Psoas muscle (tissue), 8 donors: ENCODE results near the gene FCGR1A. TPM values are rescaled to one million over a fixed set of nuclear protein-coding genes. Genes with fewer than 3 reads are reported as not detected.
"Not testable (repeated sequence)": the region's sequence is repeated elsewhere in the genome, so short reads cannot be mapped to it uniquely, and the experiment has no call there.

Experiments used
- ATAC-seq, 4 donors: fragments of 200-7000 bp; cut with Tn5 transposase; one replicate each; pipeline ENCODE4 v1.9.1; 2020; ENCODE audit warnings: moderate library complexity in 3 of 4, mild to moderate bottlenecking in 2 of 4
- DNase-seq, 2 donors: peaks; one replicate each; pipeline ENCODE4 v3.0.0-alpha.2; 2020
- H3K27ac ChIP-seq: fragments of 200-600 bp; one replicate; pipeline ENCODE4 v1.8.0; 2022
- H3K27me3 ChIP-seq, 3 donors: fragments of 200-600 bp in 1 of 3; one replicate each; pipeline versions ENCODE4 v1.6.1 to v1.8.0; 2013 to 2022; ENCODE audit warnings: low read length in 2 of 3, mild to moderate bottlenecking in 2 of 3, moderate library complexity in 1 of 3; ENCODE audit not compliant: insufficient read depth in 3 of 3
- H3K36me3 ChIP-seq, 2 donors: fragments of 200-600 bp in 1 of 2; one replicate each; pipeline versions ENCODE4 v1.6.1 to v1.8.0; 2013 to 2022; ENCODE audit warnings: low read depth in 1 of 2, mild to moderate bottlenecking in 1 of 2, moderate library complexity in 1 of 2; ENCODE audit not compliant: insufficient read depth in 1 of 2
- H3K4me1 ChIP-seq: fragments of 200-600 bp; one replicate; pipeline ENCODE4 v1.8.0; 2022
- H3K4me3 ChIP-seq: fragments of 200-600 bp; one replicate; pipeline ENCODE4 v1.8.0; 2022; ENCODE audit warnings: mild to moderate bottlenecking
- H3K9me3 ChIP-seq: fragments of 200-600 bp; one replicate; pipeline ENCODE4 v1.8.0; 2022
- WGBS, 3 donors: extraction: QIAGEN DNeasy Blood & Tissue Kit; methylation state at CpG; one replicate each; pipeline versions ENCODE4 v1.1.6 to v1.1.7; 2013; 5-methylcytosine and 5-hydroxymethylcytosine counted together
- intact Hi-C, 2 donors: fragments of 100-400 bp; cut with DNase I; formaldehyde crosslinking; loops; one replicate each; pipeline versions ENCODE4 v1.11.0 to v1.14.2; 2022
- polyA plus RNA-seq, 3 donors: library from polyadenylated mRNA; stranded (reverse); fragments of 200-250 nt; gene quantifications; one replicate each; pipeline ENCODE4 v1.2.3, GENCODE V29; 2013
- total RNA-seq, 4 donors: library from RNA; stranded (reverse); fragmentation: NEBNext Ultra II Directional in 2 of 4; extraction: Animal tissue kit (Norgen Biotek cat#: 25700) in 2 of 4; gene quantifications; one replicate each; pipeline versions ENCODE4 v1.2.1 to v1.2.4, GENCODE V29; 2021 to 2023
- TF ChIP-seq, protein P1 (sequence below): fragments of 200-600 bp; IDR thresholded peaks from one replicate; pipeline ENCODE4 v1.8.0; 2022; ENCODE audit warnings: antibody characterized with exemption
- donor health status: healthy with polysubstance abuse.
- donor health status: DM: no; HTN: no; CAD: no; lungs with moderate emphysema.
- donor health status: Bipolar disorder and iron deficiency.
- donor health status: healthy.
- donor health status: DM: yes; HTN: yes; CAD: no.
- donor health status: DM: no; HTN: no; CAD: no.
- donor health status: DM: no; HTN: no; CAD: no.
- donor health status: DM: yes; HTN: yes; CAD: no.

Gene FCGR1A
- total and polyA plus RNA-seq, 7 donors, result 0.25 to 7.4 (median 1.3) TPM

DNA sequence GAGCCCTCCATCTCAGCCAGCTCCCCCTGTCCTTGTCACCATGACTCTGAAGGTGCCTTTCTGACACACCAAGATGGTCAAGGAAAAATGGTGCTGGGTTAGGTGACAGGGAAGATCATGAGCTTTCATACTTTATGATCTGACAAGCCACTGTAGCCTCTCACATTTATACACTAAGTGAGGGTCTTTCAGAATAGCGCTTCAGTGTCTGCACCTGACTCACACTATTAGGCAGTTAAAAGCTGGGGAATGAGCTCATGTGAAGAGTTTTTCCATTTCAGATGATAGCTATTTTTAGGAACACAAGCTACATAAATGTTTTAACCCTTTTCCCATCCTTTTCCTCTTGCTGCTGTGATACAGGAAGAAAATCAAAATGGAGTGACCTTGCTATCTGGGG is 4.2 kb upstream of the FCGR1A start:
- H3K36me3 ChIP-seq, ATAC-seq, intact Hi-C loops, H3K27me3 ChIP-seq, DNase-seq, H3K4me3 ChIP-seq, H3K27ac ChIP-seq, H3K9me3 ChIP-seq, H3K4me1 ChIP-seq: not testable (repeated sequence)
- 80 to 90% (median 83%) methylated on average over 1 of the region's 1 CpG for WGBS, 3 donors

DNA sequence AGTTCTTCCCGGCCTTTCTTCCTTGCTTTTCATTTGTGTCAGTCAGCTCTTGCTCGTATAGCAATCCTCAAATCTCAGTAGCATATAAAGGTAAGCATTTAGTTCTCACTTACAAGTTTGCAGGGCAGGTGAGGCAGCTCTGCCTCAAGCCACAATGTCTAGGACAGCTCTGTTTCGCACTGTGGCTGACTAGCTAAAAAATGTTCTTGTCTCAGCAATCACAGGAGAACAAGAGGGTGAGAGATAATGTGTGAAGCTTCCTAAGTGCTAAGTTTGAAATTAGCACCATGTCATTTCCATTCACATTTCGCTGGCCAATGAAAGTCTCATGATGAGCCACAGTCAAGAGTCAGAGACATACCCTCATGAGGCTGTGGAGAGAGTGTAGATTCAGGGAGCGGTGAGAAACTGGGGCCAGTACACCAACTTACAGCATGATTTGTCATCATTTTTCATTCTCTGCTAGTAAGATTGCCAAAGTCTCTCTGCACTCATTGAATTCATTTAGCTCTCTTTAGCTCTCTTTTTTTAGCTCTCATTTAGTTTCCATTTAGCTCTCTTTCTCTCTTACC is 995 bp upstream of the FCGR1A start:
- H3K4me1 ChIP-seq, intact Hi-C loops, H3K27ac ChIP-seq, H3K27me3 ChIP-seq, H3K4me3 ChIP-seq, H3K9me3 ChIP-seq, ATAC-seq, DNase-seq, H3K36me3 ChIP-seq: not testable (repeated sequence)
- 78 to 80% (median 79%) methylated on average over 5 of the region's 5 CpGs for WGBS, 3 donors

DNA sequence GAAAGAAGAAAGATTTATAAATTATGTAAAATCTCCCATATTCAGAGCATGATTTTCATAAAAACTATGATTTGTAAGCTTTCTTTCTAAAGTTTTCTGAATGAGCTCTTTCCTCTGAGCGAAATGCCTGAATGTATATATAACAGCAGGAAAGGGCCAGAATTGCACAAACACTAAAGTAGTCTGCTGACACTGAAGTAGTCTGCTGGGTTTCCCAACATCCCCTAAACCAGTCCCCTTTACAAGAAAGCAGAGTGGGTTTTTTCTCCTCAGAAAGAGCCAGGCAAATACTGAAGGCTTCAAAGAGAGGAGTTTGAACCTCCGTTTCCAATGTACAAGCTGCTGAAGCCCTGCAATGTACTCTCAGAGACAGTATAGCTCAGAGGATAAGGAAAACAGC is 795 bp downstream of the FCGR1A start:
- not testable (repeated sequence) for ATAC-seq

DNA sequence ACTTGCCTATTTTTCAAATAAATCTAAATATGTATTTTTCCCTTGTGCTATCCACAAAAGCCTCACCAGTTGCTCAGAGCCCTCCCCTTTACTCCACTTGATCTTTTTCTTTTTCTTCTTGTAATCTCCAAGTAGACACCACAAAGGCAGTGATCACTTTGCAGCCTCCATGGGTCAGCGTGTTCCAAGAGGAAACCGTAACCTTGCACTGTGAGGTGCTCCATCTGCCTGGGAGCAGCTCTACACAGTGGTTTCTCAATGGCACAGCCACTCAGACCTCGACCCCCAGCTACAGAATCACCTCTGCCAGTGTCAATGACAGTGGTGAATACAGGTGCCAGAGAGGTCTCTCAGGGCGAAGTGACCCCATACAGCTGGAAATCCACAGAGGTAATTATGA is 1.4 kb downstream of the FCGR1A start:
- H3K36me3 ChIP-seq, intact Hi-C loops, H3K27ac ChIP-seq, DNase-seq, H3K4me3 ChIP-seq, H3K9me3 ChIP-seq, H3K4me1 ChIP-seq, H3K27me3 ChIP-seq, ATAC-seq: not testable (repeated sequence)
- 69 to 76% (median 71%) methylated on average over 3 to 4 of the region's 4 CpGs for WGBS, 3 donors

More for the DNA sequence above, 795 bp downstream of the FCGR1A start:
- H3K4me1 ChIP-seq, intact Hi-C loops, H3K9me3 ChIP-seq, H3K27me3 ChIP-seq, H3K4me3 ChIP-seq, DNase-seq, H3K27ac ChIP-seq, H3K36me3 ChIP-seq: not testable (repeated sequence)
- no CpG with 5 or more reads among the region's 2 CpGs for WGBS, 3 donors

DNA sequence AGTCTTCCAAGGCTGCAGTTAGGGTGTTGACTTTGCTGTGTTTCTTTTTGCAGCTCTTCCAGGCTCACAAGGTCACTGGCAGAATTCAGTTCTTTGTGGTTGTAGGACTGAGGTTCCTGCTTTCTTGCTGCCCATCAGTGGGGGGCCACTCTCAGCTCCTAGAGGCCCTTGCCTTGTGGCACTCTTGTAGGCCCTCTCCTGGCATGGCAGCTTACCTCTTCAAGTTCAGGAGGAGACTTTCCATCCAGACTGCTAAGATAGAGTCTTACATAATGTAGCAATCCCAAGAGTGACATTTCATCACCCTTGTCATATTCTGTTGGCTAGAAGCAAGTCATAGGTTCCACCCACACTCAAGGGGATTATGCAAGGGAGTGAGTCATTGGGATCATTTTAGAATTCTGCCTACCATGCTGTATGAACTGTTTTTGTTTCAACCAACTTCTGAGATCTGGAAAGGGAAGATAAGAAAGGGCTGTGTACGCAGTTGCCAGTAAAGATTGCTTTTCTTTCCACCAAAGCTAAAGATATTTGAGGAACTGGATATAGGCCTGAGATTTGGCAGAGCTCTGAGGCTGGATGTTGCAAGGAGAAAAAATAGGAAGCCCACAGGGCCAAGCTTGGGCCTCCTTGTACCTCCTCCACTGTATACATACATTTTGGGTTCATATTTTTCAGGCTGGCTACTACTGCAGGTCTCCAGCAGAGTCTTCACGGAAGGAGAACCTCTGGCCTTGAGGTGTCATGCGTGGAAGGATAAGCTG is 5.4 kb downstream of the FCGR1A start:
- peak in 1 of 2 donors; percentile 10 for DNase-seq
- H3K4me3 ChIP-seq, H3K36me3 ChIP-seq, H3K9me3 ChIP-seq, intact Hi-C loops, H3K27me3 ChIP-seq, H3K4me1 ChIP-seq, H3K27ac ChIP-seq: not testable (repeated sequence)
- peak; percentile 45 to 72 (median 58) for ATAC-seq
- 81 to 88% methylated on average over 1 to 3 of the region's 3 CpGs; no CpG with 5 or more reads in 1 of the 3 donors for WGBS, 3 donors

DNA sequence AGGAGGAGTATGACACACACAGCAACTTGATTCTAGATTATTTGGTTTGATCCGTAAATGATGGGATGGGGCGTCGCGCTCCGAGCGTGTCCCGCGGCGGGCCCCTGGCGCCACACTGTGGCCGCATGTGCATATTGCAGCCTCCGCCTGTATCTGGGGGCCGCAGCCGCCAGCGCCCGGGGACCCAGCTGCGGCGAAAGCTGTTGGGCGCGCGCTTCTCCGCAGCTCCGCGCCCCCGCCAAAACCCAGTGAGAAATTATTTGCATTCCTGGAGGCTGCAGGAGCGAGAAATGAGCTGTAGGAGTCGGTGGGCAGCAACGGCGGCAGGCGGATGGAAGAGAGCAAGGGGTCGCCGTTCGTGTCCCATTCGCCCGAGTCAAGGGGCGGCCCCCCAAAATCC is 10.0 kb downstream of the FCGR1A start:
- TF ChIP-seq, protein P1, sequence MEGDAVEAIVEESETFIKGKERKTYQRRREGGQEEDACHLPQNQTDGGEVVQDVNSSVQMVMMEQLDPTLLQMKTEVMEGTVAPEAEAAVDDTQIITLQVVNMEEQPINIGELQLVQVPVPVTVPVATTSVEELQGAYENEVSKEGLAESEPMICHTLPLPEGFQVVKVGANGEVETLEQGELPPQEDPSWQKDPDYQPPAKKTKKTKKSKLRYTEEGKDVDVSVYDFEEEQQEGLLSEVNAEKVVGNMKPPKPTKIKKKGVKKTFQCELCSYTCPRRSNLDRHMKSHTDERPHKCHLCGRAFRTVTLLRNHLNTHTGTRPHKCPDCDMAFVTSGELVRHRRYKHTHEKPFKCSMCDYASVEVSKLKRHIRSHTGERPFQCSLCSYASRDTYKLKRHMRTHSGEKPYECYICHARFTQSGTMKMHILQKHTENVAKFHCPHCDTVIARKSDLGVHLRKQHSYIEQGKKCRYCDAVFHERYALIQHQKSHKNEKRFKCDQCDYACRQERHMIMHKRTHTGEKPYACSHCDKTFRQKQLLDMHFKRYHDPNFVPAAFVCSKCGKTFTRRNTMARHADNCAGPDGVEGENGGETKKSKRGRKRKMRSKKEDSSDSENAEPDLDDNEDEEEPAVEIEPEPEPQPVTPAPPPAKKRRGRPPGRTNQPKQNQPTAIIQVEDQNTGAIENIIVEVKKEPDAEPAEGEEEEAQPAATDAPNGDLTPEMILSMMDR, result peak; percentile 44
- Histone ChIP-seq H3K27ac (peak overlapping the region; percentile 14), H3K4me3 (peak overlapping the region; percentile 69)
- DNase-seq (peak; percentile 41 to 72), ATAC-seq (peak; percentile 91 to 96 (median 91))
- intact Hi-C loops, H3K27me3 ChIP-seq, H3K9me3 ChIP-seq, H3K4me1 ChIP-seq, H3K36me3 ChIP-seq: not testable (repeated sequence)
- WGBS, 3 donors, result 0 to 1% methylated on average over 22 to 32 of the region's 36 CpGs; no CpG with 5 or more reads in 1 of the 3 donors

DNA sequence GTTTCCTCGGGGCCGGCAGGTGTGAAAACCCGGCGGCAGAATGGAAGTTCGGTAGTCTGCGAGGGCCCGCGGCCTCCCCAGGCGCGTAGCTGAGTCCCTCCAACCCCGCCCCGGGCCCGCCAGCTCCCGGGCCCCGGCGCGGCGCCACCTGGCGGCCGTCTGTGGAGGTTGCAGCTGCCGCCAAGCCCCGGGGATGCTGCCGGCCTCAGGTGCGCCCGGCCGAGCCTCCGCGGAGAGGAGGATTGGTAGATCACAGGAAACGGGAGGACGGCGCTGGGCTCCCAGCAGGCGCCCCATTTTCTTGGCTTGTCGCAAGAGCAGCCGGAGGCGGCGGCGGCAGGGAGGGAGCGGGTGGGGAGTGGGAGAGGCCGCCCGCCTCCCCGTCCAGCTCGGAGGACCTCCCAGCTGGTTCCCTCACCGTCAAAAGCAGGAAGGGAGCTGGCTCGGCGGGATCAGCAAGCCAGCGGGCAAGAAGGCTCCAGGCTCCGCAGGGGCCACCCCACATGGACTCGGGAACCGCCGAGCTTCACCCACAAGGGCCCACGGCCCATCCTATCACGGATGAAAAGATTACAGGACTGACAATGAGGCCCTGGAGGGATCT is 10.5 kb downstream of the FCGR1A start:
- Histone ChIP-seq H3K4me3 (peak overlapping the region; percentile 69), H3K27ac (peak overlapping the region; percentile 14)
- H3K4me1 ChIP-seq, intact Hi-C loops, H3K9me3 ChIP-seq, H3K27me3 ChIP-seq, H3K36me3 ChIP-seq: not testable (repeated sequence)
- TF ChIP-seq, protein P1, result peak; percentile 29
- ATAC-seq, result peak; percentile 96 to 99 (median 96)
- DNase-seq, result peak; percentile 81 to 84
- WGBS, 3 donors, result 4 to 6% (median 4%) methylated on average over 9 to 42 of the region's 52 CpGs

DNA sequence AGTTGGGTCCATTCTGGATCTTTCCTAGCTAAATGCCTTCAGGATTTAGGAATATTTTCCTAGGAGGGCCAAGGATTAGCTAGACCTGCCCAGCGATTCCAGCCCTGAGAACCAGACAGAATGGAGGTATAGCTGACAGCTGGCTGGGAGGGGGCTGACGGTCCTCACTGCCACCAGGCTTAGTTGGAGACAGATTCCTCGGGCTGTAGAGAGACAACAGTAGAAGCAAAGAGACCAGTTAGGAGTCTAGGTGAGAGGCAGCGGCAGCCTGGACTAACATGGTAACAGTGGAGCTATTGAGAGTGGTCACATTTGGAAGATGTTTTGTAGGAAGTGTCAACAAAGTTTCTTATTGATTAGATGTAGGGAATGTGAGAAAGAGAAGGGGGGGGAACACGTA is 11.4 kb downstream of the FCGR1A start:
- H3K27ac ChIP-seq, H3K9me3 ChIP-seq, intact Hi-C loops, DNase-seq, H3K27me3 ChIP-seq, H3K4me1 ChIP-seq, ATAC-seq, H3K36me3 ChIP-seq, H3K4me3 ChIP-seq: not testable (repeated sequence)
- 65 to 100% (median 83%) methylated on average over 1 to 4 of the region's 5 CpGs for WGBS, 3 donors

DNA sequence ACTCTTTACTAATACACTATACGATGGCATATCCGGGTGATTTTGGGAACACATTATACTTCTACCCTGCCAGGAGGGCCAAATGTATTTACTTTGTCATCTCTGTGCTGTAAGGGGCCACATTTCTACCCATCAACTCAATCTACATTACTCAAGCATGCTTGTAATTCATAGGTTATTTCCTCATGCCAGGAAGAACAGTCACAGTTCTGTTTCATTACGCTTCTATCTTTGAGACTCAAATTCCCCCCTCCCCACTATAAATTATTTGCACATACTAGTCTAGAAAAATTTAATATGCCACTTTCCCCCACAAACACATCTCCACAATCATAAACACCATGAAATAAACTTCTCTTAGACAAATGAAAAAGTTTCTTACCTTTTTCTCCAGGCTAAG is 19.1 kb downstream of the FCGR1A start:
- intact Hi-C loops, ATAC-seq: not testable (repeated sequence)

More for the DNA sequence above, 19.1 kb downstream of the FCGR1A start:
- H3K27ac ChIP-seq, H3K36me3 ChIP-seq, H3K4me1 ChIP-seq, DNase-seq, H3K4me3 ChIP-seq, H3K9me3 ChIP-seq, H3K27me3 ChIP-seq: not testable (repeated sequence)
- WGBS, 3 donors, result 75 to 100% (median 93%) methylated on average over 1 of the region's 3 CpGs
